Measurements from ENCODE around the gene ALPL. TPM values are rescaled to one million over a fixed set of nuclear protein-coding genes. Genes with fewer than 3 reads are reported as not detected.

Gene ALPL
- polyA plus RNA-seq, 1 donor (not counting 4 experiments of a cell fraction or from before 2014, with no cell fraction given): not detected

GRCh38 chr1:21586222-21586621, 77.0 kb downstream of the ALPL start:
- FAIRE-seq: no peak
- H3K36me3 ChIP-seq (ENCODE audit: control insufficient read depth in 2 of 2, extremely low read depth in 1 of 2, insufficient read depth in 2 of 2, low read length in 2 of 2): no peaks in the 10 kb centered on the region
- H3K9ac ChIP-seq (ENCODE audit: control insufficient read depth, extremely low read depth, insufficient read depth, low read length): no peak overlapping the region
- no peaks in the 10 kb centered on the region for H4K20me1 ChIP-seq (ENCODE audit: control insufficient read depth, extremely low read depth, insufficient read depth, low read length)
- H2AFZ ChIP-seq (ENCODE audit: control insufficient read depth, low read length): no peak overlapping the region
- dilution Hi-C loops (cut with MboI; ENCODE audit: extremely low pct_ligation_motif_present, low sequenced_read_pairs): no loop called here
- H3K4me1 ChIP-seq (ENCODE audit: control insufficient read depth, extremely low read depth, insufficient read depth, low read length): no peaks in the 10 kb centered on the region
- peaks cover 14% of the 10 kb centered on the region for H3K27me3 ChIP-seq (ENCODE audit: control insufficient read depth, extremely low read depth, insufficient read depth, low read length)
- H3K4me2 ChIP-seq (ENCODE audit: control insufficient read depth, extremely low read depth, insufficient read depth, low read depth, low read length): no peak overlapping the region
- no peak overlapping the region for H3K27ac ChIP-seq (ENCODE audit: control insufficient read depth, insufficient read depth, low read length)
- H3K9me3 ChIP-seq (ENCODE audit: control insufficient read depth, low read depth, low read length): no peaks in the 10 kb centered on the region
- no peak overlapping the region for H3K4me3 ChIP-seq (ENCODE audit: control insufficient read depth in 2 of 3, extremely low read depth in 1 of 3, insufficient read depth in 2 of 3, low read depth in 1 of 3, low read length in 3 of 3)
- H3K9me1 ChIP-seq (ENCODE audit: control insufficient read depth, extremely low read depth, insufficient read depth, low read length): no peaks in the 10 kb centered on the region
- TF ChIP-seq CTCF (optimal IDR thresholded peaks at IDR 0.05 in 1 of 3, IDR thresholded peaks at IDR 0.05 in 1 of 3, conservative IDR thresholded peaks at IDR 0.05 in 1 of 3; ENCODE audit: extremely low read depth in 1 of 3, insufficient read depth in 2 of 3, low read length in 3 of 3) (no peak), EZH2 (IDR thresholded peaks at IDR 0.05; ENCODE audit: low read length) (no peak)
- H3K79me2 ChIP-seq (ENCODE audit: control insufficient read depth, insufficient read depth, low read length): no peaks in the 10 kb centered on the region
- no peak for DNase-seq (ENCODE audit: low read depth, low spot score)

- no peak for FAIRE-seq
- H2AFZ ChIP-seq (ENCODE audit: control insufficient read depth, low read length): no peak overlapping the region
- dilution Hi-C loops (cut with MboI; ENCODE audit: extremely low pct_ligation_motif_present, low sequenced_read_pairs): no loop called here
Measured at GRCh38 chr1:21586846-21587601, 77.8 kb downstream of the ALPL start.

More at GRCh38 chr1:21586846-21587601, 77.8 kb downstream of the ALPL start:
- no peaks in the 10 kb centered on the region for H3K4me1 ChIP-seq (ENCODE audit: control insufficient read depth, extremely low read depth, insufficient read depth, low read length)
- H3K9me1 ChIP-seq (ENCODE audit: control insufficient read depth, extremely low read depth, insufficient read depth, low read length): no peaks in the 10 kb centered on the region
- no peak overlapping the region for H3K27ac ChIP-seq (ENCODE audit: control insufficient read depth, insufficient read depth, low read length)
- TF ChIP-seq CTCF (optimal IDR thresholded peaks at IDR 0.05 in 1 of 3, IDR thresholded peaks at IDR 0.05 in 1 of 3, conservative IDR thresholded peaks at IDR 0.05 in 1 of 3; ENCODE audit: extremely low read depth in 1 of 3, insufficient read depth in 2 of 3, low read length in 3 of 3) (no peak), EZH2 (IDR thresholded peaks at IDR 0.05; ENCODE audit: low read length) (no peak)
- H3K4me2 ChIP-seq (ENCODE audit: control insufficient read depth, extremely low read depth, insufficient read depth, low read depth, low read length): no peak overlapping the region
- H3K36me3 ChIP-seq (ENCODE audit: control insufficient read depth in 2 of 2, extremely low read depth in 1 of 2, insufficient read depth in 2 of 2, low read length in 2 of 2): no peaks in the 10 kb centered on the region
- H4K20me1 ChIP-seq (ENCODE audit: control insufficient read depth, extremely low read depth, insufficient read depth, low read length): no peaks in the 10 kb centered on the region
- no peak overlapping the region for H3K4me3 ChIP-seq (ENCODE audit: control insufficient read depth in 2 of 3, extremely low read depth in 1 of 3, insufficient read depth in 2 of 3, low read depth in 1 of 3, low read length in 3 of 3)
- no peaks in the 10 kb centered on the region for H3K79me2 ChIP-seq (ENCODE audit: control insufficient read depth, insufficient read depth, low read length)
- H3K27me3 ChIP-seq (ENCODE audit: control insufficient read depth, extremely low read depth, insufficient read depth, low read length): peaks cover 14% of the 10 kb centered on the region
- no peak overlapping the region for H3K9ac ChIP-seq (ENCODE audit: control insufficient read depth, extremely low read depth, insufficient read depth, low read length)
- H3K9me3 ChIP-seq (ENCODE audit: control insufficient read depth, low read depth, low read length): no peaks in the 10 kb centered on the region
- DNase-seq (ENCODE audit: low read depth, low spot score): no peak
